HEK293 (cell line): Measurements from ENCODE around the gene PGGT1B.

Experiments used
- CTCF ChIA-PET: fragments of 350-600 bp; formaldehyde crosslinking; extraction: SDS; loops from one replicate; lab custom pipeline; 2021; ENCODE audit warnings: antibody characterized with exemption; lab: Yijun Ruan, JAX
- POLR2A ChIA-PET: fragments of 300-600 bp; formaldehyde crosslinking; extraction: SDS; loops from one replicate; lab custom pipeline; 2020; ENCODE audit warnings: antibody characterized with exemption, inconsistent platforms; lab: Yijun Ruan, JAX
- H3K27ac ChIP-seq: fragments of 200-500 bp; sonication (Bioruptor generic); 2 replicates; pipeline ENCODE4 v1.5.1; 2014; ENCODE audit warnings: low read depth, low read length, control low read depth, inconsistent platforms; ENCODE audit errors: extremely low read depth
- H3K36me3 ChIP-seq, 2 experiments: fragments of 200-500 bp in 1 of 2; sonication (Bioruptor generic) in 1 of 2; 1 replicate in 1 of 2; 2 replicates in 1 of 2; pipeline ENCODE4 v1.5.1; 2014 to 2017; ENCODE audit warnings: inconsistent platforms in 2 of 2, low read length in 2 of 2; ENCODE audit not compliant: control insufficient read depth in 2 of 2, insufficient read depth in 1 of 2
- H3K4me1 ChIP-seq: fragments of 200-500 bp; sonication (Bioruptor generic); 2 replicates; pipeline ENCODE4 v1.5.1; 2014; ENCODE audit warnings: mild to moderate bottlenecking, low read length, inconsistent platforms; ENCODE audit not compliant: control insufficient read depth, insufficient read depth
- H3K4me3 ChIP-seq: 2 replicates; pipeline ENCODE4 v1.5.1; 2011; ENCODE audit warnings: low read depth, mild to moderate bottlenecking, control low read depth, low read length, moderate library complexity
- H3K9me3 ChIP-seq: fragments of 200-500 bp; sonication (Bioruptor generic); 2 replicates; pipeline ENCODE4 v1.5.1; 2014; ENCODE audit warnings: low read depth, low read length, inconsistent platforms; ENCODE audit not compliant: control insufficient read depth, insufficient read depth
- AEBP2 ChIP-seq: fragments of 450-650 bp; formaldehyde crosslinking; IDR thresholded peaks from 2 replicates; pipeline ENCODE4 v1.5.1; 2016; ENCODE audit warnings: missing biosample characterization, missing genetic modification characterization, borderline replicate concordance
- BCL11B ChIP-seq: fragments of 450-650 bp; formaldehyde crosslinking; IDR thresholded peaks from 2 replicates; pipeline ENCODE4 v1.5.1; 2016; ENCODE audit warnings: low read depth, missing biosample characterization, missing genetic modification characterization
- GLIS1 ChIP-seq: fragments of 450-650 bp; formaldehyde crosslinking; IDR thresholded peaks from 2 replicates; pipeline ENCODE4 v1.5.1; 2016; ENCODE audit warnings: missing biosample characterization, missing genetic modification characterization
- GLIS2 ChIP-seq: fragments of 450-650 bp; formaldehyde crosslinking; IDR thresholded peaks from 2 replicates; pipeline ENCODE4 v1.5.1; 2016; ENCODE audit warnings: missing biosample characterization, missing genetic modification characterization
- KLF1 ChIP-seq: fragments of 450-650 bp; formaldehyde crosslinking; IDR thresholded peaks from 2 replicates; pipeline ENCODE4 v1.5.1; 2016; ENCODE audit warnings: missing biosample characterization, missing genetic modification characterization
- KLF8 ChIP-seq: fragments of 450-650 bp; formaldehyde crosslinking; IDR thresholded peaks from 2 replicates; pipeline ENCODE4 v1.5.1; 2016; ENCODE audit warnings: missing biosample characterization, missing genetic modification characterization
- SCRT1 ChIP-seq: fragments of 450-650 bp; formaldehyde crosslinking; IDR thresholded peaks from 2 replicates; pipeline ENCODE4 v1.5.1; 2016; ENCODE audit warnings: missing biosample characterization, missing genetic modification characterization, borderline replicate concordance
- SP2 ChIP-seq: fragments of 450-650 bp; formaldehyde crosslinking; IDR thresholded peaks from 2 replicates; pipeline ENCODE4 v1.5.1; 2016; ENCODE audit warnings: missing biosample characterization, missing genetic modification characterization
- SP3 ChIP-seq: fragments of 450-650 bp; formaldehyde crosslinking; IDR thresholded peaks from 2 replicates; pipeline ENCODE4 v1.5.1; 2016; ENCODE audit warnings: missing biosample characterization, missing genetic modification characterization
- TRIM28 ChIP-seq: IDR thresholded peaks from 2 replicates; pipeline ENCODE4 v1.6.1; 2011; ENCODE audit warnings: low read length, control low read depth, borderline replicate concordance
- ZBTB11 ChIP-seq: fragments of 450-650 bp; formaldehyde crosslinking; conservative IDR thresholded peaks from 2 replicates; pipeline ENCODE4 v1.5.1; 2016; ENCODE audit warnings: low read depth, missing biosample characterization, missing genetic modification characterization
- ZBTB48 ChIP-seq: fragments of 450-650 bp; formaldehyde crosslinking; IDR thresholded peaks from 2 replicates; pipeline ENCODE4 v1.5.1; 2016; ENCODE audit warnings: missing biosample characterization, missing genetic modification characterization
- ZBTB8A ChIP-seq: fragments of 450-650 bp; formaldehyde crosslinking; IDR thresholded peaks from 2 replicates; pipeline ENCODE4 v1.5.1; 2016; ENCODE audit warnings: missing biosample characterization, missing genetic modification characterization
- ZFP37 ChIP-seq: fragments of 450-650 bp; formaldehyde crosslinking; IDR thresholded peaks from 2 replicates; pipeline ENCODE4 v1.5.1; 2016; ENCODE audit warnings: missing biosample characterization, missing genetic modification characterization
- ZNF114 ChIP-seq: fragments of 450-650 bp; formaldehyde crosslinking; IDR thresholded peaks from 2 replicates; pipeline ENCODE4 v1.5.0; 2017; ENCODE audit warnings: missing biosample characterization, missing genetic modification characterization
- ZNF157 ChIP-seq: fragments of 450-650 bp; formaldehyde crosslinking; IDR thresholded peaks from 2 replicates; pipeline ENCODE4 v1.5.1; 2016; ENCODE audit warnings: missing biosample characterization, missing genetic modification characterization
- ZNF174 ChIP-seq: fragments of 450-650 bp; formaldehyde crosslinking; IDR thresholded peaks from 2 replicates; pipeline ENCODE4 v1.5.0; 2017; ENCODE audit warnings: missing biosample characterization, mild to moderate bottlenecking, missing genetic modification characterization
- ZNF184 ChIP-seq: fragments of 450-650 bp; IDR thresholded peaks from 2 replicates; pipeline ENCODE4 v1.5.1; 2018; ENCODE audit warnings: missing biosample characterization, mild to moderate bottlenecking, missing genetic modification characterization
- ZNF26 ChIP-seq: fragments of 450-650 bp; formaldehyde crosslinking; IDR thresholded peaks from 2 replicates; pipeline ENCODE4 v1.5.1; 2016; ENCODE audit warnings: missing biosample characterization, missing genetic modification characterization
- ZNF423 ChIP-seq: fragments of 450-650 bp; formaldehyde crosslinking; IDR thresholded peaks from 2 replicates; pipeline ENCODE4 v1.5.1; 2016; ENCODE audit warnings: missing biosample characterization, missing genetic modification characterization
- ZNF555 ChIP-seq: fragments of 450-650 bp; formaldehyde crosslinking; conservative IDR thresholded peaks from 2 replicates; pipeline ENCODE4 v1.5.1; 2017; ENCODE audit warnings: missing biosample characterization, mild to moderate bottlenecking, missing genetic modification characterization, inconsistent platforms
- ZNF585B ChIP-seq: fragments of 450-650 bp; formaldehyde crosslinking; IDR thresholded peaks from 2 replicates; pipeline ENCODE4 v1.5.1; 2016; ENCODE audit warnings: missing biosample characterization, missing genetic modification characterization
- ZNF610 ChIP-seq: fragments of 450-650 bp; formaldehyde crosslinking; IDR thresholded peaks from 2 replicates; pipeline ENCODE4 v1.5.1; 2016; ENCODE audit warnings: missing biosample characterization, missing genetic modification characterization, borderline replicate concordance
- ZNF785 ChIP-seq: fragments of 450-650 bp; formaldehyde crosslinking; IDR thresholded peaks from 2 replicates; pipeline ENCODE4 v1.5.1; 2016; ENCODE audit warnings: missing biosample characterization, missing genetic modification characterization
- ZNF837 ChIP-seq: fragments of 450-650 bp; formaldehyde crosslinking; IDR thresholded peaks from 2 replicates; pipeline ENCODE4 v1.5.1; 2016; ENCODE audit warnings: missing biosample characterization, missing genetic modification characterization
- ZSCAN18 ChIP-seq: fragments of 450-650 bp; formaldehyde crosslinking; IDR thresholded peaks from 2 replicates; pipeline ENCODE4 v1.5.1; 2016; ENCODE audit warnings: missing biosample characterization, missing genetic modification characterization

PGGT1B gene

GRCh38 chr5:115262321-115263077 is at the start of gene PGGT1B:
Gene PGGT1B (minus strand): TSS chr5:115262877. CDS start chr5:115262851, 26 bp downstream.
- Histone ChIP-seq H3K9me3 (no peaks in the 10 kb centered on the region), H3K4me3 (peak within 1 kb of the TSS; percentile 76), H3K36me3 (peaks cover 0 to 9% of the 10 kb centered on the region in 2 experiments; a peak in 2 of 3 replicates), H3K27ac (peak within 1 kb of the TSS; percentile 65), H3K4me1 (peaks cover 15% of the 10 kb centered on the region)
- ChIA-PET POLR2A (interaction anchor here (0.5 to 1.6 kb wide), 3 partner anchors 34 to 166 kb away, joined by 4 to 8 read pairs (median 4); partner anchors contain the start of gene CCDC112), CTCF (interaction anchor here (0.6 to 1.3 kb wide), 4 partner anchors 27 to 209 kb away, joined by 3 to 4 read pairs (median 3); no protein-coding TSS in a partner anchor)
- no peak for TF ChIP-seq ZNF785 (tag by site-specific recombination)
- no peak for TF ChIP-seq BCL11B (tag by site-specific recombination)
- no peak for TF ChIP-seq ZNF157
- TF ChIP-seq ZNF837 (tag by site-specific recombination): no peak
- peak; percentile 89 for TF ChIP-seq ZNF610 (tag by site-specific recombination)
- no peak for TF ChIP-seq ZNF26
- peak; percentile 34; the same call in 1 of the 2 replicates for TF ChIP-seq ZBTB48
- TF ChIP-seq AEBP2 (tag by site-specific recombination): no peak
- TF ChIP-seq ZNF555 (tag by site-specific recombination): no peak
- no peak for TF ChIP-seq ZNF174
- TF ChIP-seq ZBTB8A (tag by site-specific recombination): peak; percentile 100
- TF ChIP-seq GLIS1 (tag by site-specific recombination): no peak
- peak; percentile 46 for TF ChIP-seq SP3 (tag by site-specific recombination)
- TF ChIP-seq ZFP37 (tag by site-specific recombination): peak; percentile 84; the same call in 1 of the 2 replicates
- peak; percentile 77 for TF ChIP-seq ZNF423 (tag by site-specific recombination)
- TF ChIP-seq KLF8 (tag by site-specific recombination): peak; percentile 37; the same call in 1 of the 2 replicates
- no peak for TF ChIP-seq ZNF585B (tag by site-specific recombination)
- TF ChIP-seq SCRT1: no peak
- no peak for TF ChIP-seq ZNF114 (tag by site-specific recombination)
- peak; percentile 52; the same call in 1 of the 2 replicates for TF ChIP-seq TRIM28
- TF ChIP-seq ZSCAN18 (tag by site-specific recombination): no peak
- 0 out of 2 replicates have a peak, but pooled peaks have one; percentile 53 for TF ChIP-seq GLIS2
- TF ChIP-seq KLF1 (tag by site-specific recombination): no peak
- peak; percentile 97 for TF ChIP-seq ZBTB11 (tag by site-specific recombination)
- 0 out of 2 replicates have a peak, but pooled peaks have one; percentile 8 for TF ChIP-seq ZNF184
- peak; percentile 69 for TF ChIP-seq SP2
